Effector memory CD4-positive, alpha-beta T cell (primary cell): ENCODE results near the gene SLC25A22.

Experiments used
- DNase-seq, 3 donors: peaks; one replicate each; pipeline ENCODE4 v3.0.0-alpha.2; 2020
- H3K27ac ChIP-seq: 2 replicates; pipeline ENCODE4 v1.7.0; 2013; ENCODE audit warnings: mild to moderate bottlenecking, low read length, moderate library complexity; ENCODE audit not compliant: insufficient read depth, poor library complexity, severe bottlenecking
- H3K27me3 ChIP-seq: replicated peaks from 2 replicates; pipeline ENCODE4 v1.7.0; 2013; ENCODE audit warnings: mild to moderate bottlenecking, low read length; ENCODE audit not compliant: insufficient read depth, control insufficient read depth, poor library complexity, severe bottlenecking
- H3K36me3 ChIP-seq: 2 replicates; pipeline ENCODE4 v1.7.0; 2013; ENCODE audit warnings: mild to moderate bottlenecking, low read length, moderate library complexity; ENCODE audit not compliant: control insufficient read depth, insufficient read depth
- H3K4me1 ChIP-seq: 2 replicates; pipeline ENCODE4 v1.7.0; 2013; ENCODE audit warnings: low read length, mild to moderate bottlenecking; ENCODE audit not compliant: control insufficient read depth, insufficient read depth, poor library complexity, severe bottlenecking
- H3K4me3 ChIP-seq: 2 replicates; pipeline ENCODE4 v1.7.0; 2013; ENCODE audit warnings: low read length, low read depth, mild to moderate bottlenecking; ENCODE audit not compliant: insufficient read depth, poor library complexity, severe bottlenecking
- H3K9me3 ChIP-seq: 2 replicates; pipeline ENCODE4 v1.7.0; 2013; ENCODE audit warnings: mild to moderate bottlenecking, low read length, moderate library complexity; ENCODE audit not compliant: control insufficient read depth

The SLC25A22 gene

DNA sequence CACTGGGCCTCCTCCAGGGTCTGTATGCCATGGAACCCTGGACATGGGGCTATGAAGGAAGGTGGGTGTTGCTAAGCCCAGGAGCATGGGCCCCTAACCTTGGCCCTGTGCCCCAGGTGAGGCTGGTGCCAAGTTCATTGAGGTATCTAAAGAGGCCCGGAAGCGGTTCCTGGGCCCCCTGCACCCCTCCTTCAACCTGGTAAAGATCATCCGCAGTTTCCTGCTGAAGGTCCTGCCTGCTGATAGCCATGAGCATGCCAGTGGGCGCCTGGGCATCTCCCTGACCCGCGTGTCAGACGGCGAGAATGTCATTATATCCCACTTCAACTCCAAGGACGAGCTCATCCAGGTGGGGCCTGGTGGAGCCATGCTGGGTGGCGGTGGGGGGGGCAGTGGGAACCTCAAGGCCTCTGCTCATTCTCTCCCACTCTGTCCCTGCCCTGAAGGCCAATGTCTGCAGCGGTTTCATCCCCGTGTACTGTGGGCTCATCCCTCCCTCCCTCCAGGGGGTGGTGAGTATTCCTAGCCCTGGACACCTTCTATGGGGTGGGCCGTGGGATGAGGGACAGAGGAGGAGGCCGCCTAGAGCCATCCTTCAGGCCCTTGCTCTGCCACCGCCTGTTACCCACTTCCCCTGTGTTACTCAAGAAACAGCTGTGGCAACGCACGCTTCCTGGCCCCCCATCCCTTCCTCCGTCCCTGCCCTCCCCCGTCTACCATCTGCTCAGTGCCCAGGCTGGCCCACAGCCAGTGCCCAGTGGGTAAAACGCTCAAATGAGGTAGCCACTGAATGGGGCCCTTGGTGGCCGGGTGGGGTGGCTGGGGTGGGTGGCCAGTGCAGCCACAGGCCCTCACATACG, 23.7 kb upstream of the SLC25A22 start:
- H3K4me3 ChIP-seq = no peak overlapping the region
- peaks cover 27% of the 10 kb centered on the region for H3K36me3 ChIP-seq
- no peak overlapping the region for H3K27ac ChIP-seq
- H3K4me1 ChIP-seq = peaks cover 26% of the 10 kb centered on the region
- no peaks in the 10 kb centered on the region for H3K9me3 ChIP-seq
- no peaks in the 10 kb centered on the region for H3K27me3 ChIP-seq
- no peak for DNase-seq

DNA sequence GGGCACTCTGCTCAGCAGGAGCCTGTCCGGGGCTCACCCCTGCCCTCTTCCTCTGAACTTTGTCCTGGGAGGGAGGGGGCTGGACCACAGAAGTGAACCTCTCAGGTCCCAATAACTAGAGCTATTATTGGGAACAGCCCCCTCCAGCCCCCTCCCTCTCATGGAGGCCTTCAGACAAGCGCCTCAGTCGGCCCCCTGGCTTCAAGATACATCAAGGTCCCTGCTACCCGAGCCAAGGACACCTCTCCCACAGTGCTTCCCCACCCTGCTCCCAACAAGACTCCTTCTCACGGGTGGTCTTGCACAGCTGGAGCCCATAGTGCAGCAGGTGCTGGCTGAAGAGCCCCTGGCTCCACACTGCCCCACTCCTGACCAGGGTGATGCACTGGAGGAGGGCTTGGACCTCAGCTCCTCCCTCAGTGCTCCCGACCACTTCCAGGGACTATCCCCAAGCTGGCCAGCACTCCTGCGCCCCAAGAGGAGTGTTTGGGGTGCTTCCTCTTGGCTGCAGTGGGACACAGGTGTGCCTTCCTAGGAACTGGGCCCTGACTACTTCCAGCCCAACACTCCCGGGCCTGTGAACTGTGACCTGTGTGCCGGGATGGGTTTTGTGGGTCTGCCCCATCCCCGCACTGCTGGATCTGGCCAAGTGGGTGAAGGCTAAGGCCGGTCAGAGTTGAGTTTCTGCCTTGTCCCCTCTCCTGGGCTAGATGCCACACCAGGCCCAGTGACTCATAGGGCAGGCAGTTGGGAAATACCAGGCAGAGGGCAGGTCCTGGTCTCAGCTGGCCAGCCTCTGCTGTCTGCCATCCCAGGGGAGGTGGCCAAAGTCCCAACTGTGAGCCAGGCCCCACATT, 22.8 kb upstream of the SLC25A22 start:
- H3K4me1 ChIP-seq = peaks cover 22% of the 10 kb centered on the region
- peak overlapping the region; percentile 93 for H3K4me3 ChIP-seq
- H3K9me3 ChIP-seq = no peaks in the 10 kb centered on the region
- H3K27me3 ChIP-seq = no peaks in the 10 kb centered on the region
- H3K27ac ChIP-seq = peak overlapping the region; percentile 91
- no peak for DNase-seq
- peaks cover 27% of the 10 kb centered on the region for H3K36me3 ChIP-seq

DNA sequence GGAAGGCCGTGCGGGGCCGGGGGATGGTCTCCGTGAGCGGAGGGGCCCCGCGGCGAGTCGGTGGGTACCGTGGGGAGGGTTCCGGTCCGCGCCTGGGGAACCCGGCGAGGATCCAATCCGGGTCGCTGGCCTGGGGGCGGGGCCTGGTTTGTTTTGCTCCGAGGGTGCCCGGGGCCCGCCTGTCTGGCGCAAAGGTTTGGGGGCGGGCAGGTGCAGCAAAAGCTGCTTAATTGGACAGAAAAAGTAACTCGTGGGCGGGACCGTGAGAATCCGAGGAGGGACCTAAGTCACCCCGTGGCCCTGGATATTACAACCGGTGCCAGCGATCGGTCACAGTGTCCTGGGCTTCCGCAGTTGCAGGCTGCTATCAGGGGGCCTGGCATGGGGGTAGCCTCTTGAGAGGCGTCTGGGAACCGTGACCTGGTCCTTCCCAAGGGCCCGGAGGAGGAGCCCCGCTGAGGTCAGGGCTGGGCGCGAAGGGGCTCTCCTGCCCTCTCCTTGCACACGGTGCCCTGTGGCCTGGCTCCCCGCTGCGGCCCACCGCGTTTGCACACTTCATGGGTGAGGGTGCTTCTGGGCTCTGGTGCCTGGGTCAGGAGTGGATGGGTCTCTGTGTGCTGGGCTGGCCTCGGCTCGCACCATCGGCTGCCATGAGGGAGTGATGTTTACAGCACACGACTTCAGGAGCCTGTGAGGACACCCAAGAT, 22.0 kb upstream of the SLC25A22 start:
- H3K27ac ChIP-seq = peak overlapping the region; percentile 91
- no peaks in the 10 kb centered on the region for H3K9me3 ChIP-seq
- DNase-seq = peak; percentile 88 to 93 (median 91)
- H3K27me3 ChIP-seq = no peaks in the 10 kb centered on the region
- H3K36me3 ChIP-seq = peaks cover 24% of the 10 kb centered on the region
- peak overlapping the region; percentile 93 for H3K4me3 ChIP-seq
- H3K4me1 ChIP-seq = peaks cover 22% of the 10 kb centered on the region

DNA sequence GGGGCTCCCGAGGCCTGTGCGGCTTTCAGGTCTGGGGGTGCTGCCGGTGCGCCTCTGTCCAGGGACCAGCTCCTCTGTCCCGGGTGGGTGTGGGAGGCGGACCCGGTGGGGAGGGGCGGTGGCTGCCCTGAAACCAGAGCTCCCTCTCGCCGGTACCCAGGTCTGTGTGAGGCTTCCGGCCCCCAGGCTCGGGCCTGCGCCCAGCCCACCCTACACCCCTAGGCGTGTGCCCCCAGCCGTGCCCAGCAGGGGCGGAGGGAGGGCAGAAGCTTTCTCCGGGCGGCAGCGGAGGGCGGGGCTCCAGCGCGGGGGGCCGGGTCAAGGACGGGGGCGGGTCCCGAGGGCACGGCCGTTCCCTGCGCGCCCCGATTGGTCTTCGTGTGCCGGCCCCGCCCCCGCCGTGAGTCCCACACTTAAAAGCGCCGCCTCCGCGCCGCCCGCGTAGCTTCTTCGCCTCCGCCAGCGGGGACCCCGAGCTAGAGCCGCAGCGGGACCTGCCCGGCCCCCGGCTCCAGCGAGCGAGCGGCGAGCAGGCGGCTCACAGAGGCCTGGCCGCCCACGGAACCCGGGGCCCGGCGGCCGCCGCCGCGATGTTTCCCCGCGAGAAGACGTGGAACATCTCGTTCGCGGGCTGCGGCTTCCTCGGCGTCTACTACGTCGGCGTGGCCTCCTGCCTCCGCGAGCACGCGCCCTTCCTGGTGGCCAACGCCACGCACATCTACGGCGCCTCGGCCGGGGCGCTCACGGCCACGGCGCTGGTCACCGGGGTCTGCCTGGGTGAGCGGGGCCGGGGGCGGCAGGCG, 21.2 kb upstream of the SLC25A22 start:
- Histone ChIP-seq H3K36me3 (peaks cover 18% of the 10 kb centered on the region), H3K4me1 (peaks cover 22% of the 10 kb centered on the region), H3K9me3 (no peaks in the 10 kb centered on the region), H3K4me3 (peak overlapping the region; percentile 93), H3K27ac (peak overlapping the region; percentile 91), H3K27me3 (no peaks in the 10 kb centered on the region)
- peak; percentile 81 to 88 (median 85) for DNase-seq

DNA sequence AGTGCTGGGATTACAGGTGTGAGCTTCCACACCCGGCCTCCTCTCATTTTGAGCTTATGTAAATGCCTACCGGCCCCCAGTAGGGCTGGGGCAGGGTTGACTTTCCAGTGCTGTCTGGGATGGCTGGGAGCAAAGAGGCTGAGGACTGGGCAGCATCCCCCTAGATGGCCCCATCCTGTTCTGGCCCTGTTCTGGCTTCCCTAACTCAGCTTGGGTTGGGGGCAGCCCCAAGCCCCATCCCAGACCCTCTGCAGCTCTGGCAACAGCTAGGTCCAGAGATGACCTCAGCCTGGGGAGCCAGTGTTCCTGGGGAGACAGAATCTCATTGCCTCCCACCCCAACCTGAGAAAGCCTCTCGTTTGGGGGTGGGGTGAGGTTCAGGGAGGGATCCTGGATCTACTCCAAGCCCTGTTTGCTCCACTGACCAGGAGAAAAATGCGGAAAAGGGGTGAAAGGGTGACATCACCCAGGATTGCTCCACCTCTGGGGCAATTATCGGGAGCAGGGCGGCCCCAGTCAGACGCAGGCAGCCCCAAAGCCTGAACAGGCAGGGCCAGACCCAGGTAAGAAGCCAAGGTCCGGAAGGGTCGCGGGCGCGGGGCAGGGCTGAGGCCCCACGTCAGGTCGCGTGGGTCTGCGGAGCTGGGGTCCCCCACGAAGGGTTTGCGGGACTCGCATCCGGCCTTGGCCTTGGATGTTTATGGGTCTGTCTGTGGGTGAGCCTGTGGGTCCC, 20.5 kb upstream of the SLC25A22 start, which contains the start of gene PNPLA2:
Gene PNPLA2, plus strand, starts transcription at position 519 of the 733 bp plus-strand sequence. CDS start 805 bp downstream, outside the sequence.
- Histone ChIP-seq H3K9me3 (no peaks in the 10 kb centered on the region), H3K4me1 (peaks cover 22% of the 10 kb centered on the region), H3K27me3 (no peaks in the 10 kb centered on the region), H3K4me3 (peak within 1 kb of the TSS; percentile 93), H3K36me3 (peaks cover 11% of the 10 kb centered on the region), H3K27ac (peak within 1 kb of the TSS; percentile 91)
- no peak for DNase-seq

DNA sequence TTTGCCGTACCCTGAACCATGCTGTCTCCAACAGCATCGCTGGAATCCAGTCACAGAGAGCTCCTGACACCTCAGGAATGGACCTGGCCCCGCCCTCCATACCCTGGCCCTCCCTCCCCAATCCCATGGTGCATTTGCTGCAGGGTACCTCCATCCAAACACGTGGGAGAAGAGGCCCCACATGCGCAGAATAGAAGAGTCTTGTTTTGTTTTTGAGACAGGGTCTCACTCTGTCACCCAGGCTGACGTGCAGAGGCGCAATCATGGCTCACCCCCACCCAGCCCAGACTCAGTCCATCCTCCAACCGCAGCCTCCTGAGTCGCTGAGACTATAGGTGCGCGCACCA, 18.3 kb upstream of the SLC25A22 start:
- Histone ChIP-seq H3K36me3 (peaks cover 21% of the 10 kb centered on the region), H3K4me3 (no peak overlapping the region), H3K4me1 (peaks cover 23% of the 10 kb centered on the region), H3K9me3 (no peaks in the 10 kb centered on the region), H3K27ac (no peak overlapping the region), H3K27me3 (no peaks in the 10 kb centered on the region)
- no peak for DNase-seq

DNA sequence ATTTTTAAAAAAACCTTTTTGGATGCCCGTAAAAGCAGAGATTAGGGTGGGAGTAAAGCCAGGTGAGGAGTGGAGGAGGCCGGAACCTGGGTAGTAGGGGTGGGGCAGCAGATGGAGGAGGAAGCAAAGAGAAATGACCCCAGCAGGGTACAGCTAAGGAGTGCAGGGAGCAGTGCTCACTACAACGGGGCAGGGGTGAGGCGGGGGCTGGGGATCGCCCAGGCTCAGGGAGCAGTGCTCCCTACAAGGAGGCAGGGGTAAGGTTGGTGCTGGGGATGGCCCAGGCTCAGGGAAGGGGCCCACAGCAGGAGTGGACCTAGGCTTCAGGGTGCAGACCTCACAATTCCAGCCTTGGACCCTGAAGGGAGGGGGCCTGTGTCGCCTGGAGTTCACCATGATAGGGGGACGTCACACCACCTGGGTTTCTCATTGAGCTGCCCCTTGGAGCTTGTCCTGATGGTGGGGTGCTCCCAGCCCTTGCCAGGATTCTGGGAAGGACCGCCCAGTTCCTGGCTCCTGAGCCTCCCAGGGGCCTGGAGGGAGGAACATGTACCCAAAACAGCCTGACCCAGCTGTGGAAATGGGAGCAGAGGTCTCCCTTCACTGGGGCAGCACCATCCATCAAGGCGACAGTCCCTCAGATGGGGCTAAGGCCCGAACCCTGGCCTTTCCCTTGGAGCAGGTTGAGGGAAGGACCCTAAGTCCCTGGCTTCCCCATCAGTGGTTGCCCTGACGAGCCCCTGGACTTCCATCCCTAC, 17.8 kb upstream of the SLC25A22 start:
- H3K27ac ChIP-seq = no peak overlapping the region
- H3K4me1 ChIP-seq = peaks cover 23% of the 10 kb centered on the region
- peaks cover 26% of the 10 kb centered on the region for H3K36me3 ChIP-seq
- no peaks in the 10 kb centered on the region for H3K27me3 ChIP-seq
- H3K9me3 ChIP-seq = no peaks in the 10 kb centered on the region
- no peak overlapping the region for H3K4me3 ChIP-seq
- no peak for DNase-seq

DNA sequence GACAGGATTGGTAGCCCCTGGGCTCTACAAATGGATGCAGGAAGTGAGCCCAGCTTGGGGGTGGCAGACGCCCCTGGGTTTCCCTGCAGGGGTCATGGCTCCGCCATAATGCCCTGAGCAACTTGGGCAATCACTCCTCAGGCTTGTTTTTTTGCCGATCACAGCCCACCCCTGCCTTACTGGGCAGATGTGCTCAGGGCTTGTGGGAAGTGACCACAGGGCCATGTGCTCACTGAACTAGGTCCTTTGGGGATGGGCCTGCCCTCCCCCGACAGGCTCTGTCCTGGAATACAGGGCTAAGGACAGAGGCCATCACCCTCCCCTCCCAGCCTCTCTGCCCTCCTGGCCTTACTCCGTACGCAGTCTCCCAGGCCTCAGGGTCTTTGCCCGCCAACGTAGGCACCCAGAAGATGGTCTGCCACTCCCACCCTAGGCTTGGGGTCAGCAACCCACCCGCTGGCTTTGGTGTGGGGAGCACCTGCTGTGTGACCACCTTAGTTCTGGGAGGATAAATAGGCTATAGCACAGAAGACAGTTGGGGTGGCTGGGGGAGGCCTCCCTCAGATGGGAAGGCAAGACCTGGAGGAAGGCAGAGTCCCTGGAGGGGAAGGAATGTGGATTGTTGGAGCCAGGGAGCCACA, 15.5 kb upstream of the SLC25A22 start:
- H3K36me3 ChIP-seq = peaks cover 26% of the 10 kb centered on the region
- no peak overlapping the region for H3K4me3 ChIP-seq
- no peak for DNase-seq
- H3K27me3 ChIP-seq = no peaks in the 10 kb centered on the region
- H3K9me3 ChIP-seq = no peaks in the 10 kb centered on the region
- no peak overlapping the region for H3K27ac ChIP-seq
- H3K4me1 ChIP-seq = peaks cover 21% of the 10 kb centered on the region
